NB4 (cell line): Measurements from ENCODE around the gene IER3IP1.

Experiments
- MYC ChIP-seq: IDR thresholded peaks from 2 replicates; pipeline ENCODE4 v1.6.1; 2011; ENCODE audit warnings: low read depth, low read length
- POLR2A ChIP-seq: IDR thresholded peaks from 2 replicates; pipeline ENCODE4 v1.6.1; 2011; ENCODE audit warnings: mild to moderate bottlenecking; ENCODE audit not compliant: insufficient read length; ENCODE audit errors: extremely low read depth
- TF ChIP-seq, protein P1 (sequence below): IDR thresholded peaks from one replicate; pipeline ENCODE4 v1.5.1; 2012; ENCODE audit warnings: low read depth, low read length
- TF ChIP-seq, protein P2 (sequence below): IDR thresholded peaks from 2 replicates; pipeline ENCODE4 v1.6.1; 2011; ENCODE audit warnings: low read depth, low read length

DNA sequence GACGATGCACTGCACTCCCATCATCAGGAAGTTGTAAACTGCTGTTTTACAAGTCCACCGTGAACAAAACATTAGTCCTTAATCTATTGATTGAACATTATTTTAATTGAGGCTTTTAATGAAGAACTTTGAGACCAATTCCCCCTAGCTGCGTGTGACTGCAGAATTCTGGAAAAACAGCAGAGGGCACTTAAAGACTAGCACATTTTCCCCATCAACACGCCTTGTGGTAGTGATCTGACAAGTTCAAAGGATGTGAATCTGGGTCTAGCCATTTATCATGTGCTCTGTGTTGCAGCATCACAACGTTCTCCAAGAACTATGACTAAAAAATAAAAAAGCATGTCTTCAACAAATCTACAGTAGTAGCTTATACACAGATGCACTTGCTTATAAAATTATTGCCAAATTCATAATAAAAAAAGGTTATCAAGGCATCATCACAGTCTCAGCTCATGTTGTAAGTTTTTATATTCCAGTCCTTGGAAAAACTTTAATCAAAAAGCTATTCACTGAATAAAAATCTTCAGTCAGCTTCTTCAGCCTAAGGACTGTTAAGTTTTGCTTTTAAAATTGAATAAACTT lies 39.5 kb upstream of the IER3IP1 start:
- TF ChIP-seq, protein P1, sequence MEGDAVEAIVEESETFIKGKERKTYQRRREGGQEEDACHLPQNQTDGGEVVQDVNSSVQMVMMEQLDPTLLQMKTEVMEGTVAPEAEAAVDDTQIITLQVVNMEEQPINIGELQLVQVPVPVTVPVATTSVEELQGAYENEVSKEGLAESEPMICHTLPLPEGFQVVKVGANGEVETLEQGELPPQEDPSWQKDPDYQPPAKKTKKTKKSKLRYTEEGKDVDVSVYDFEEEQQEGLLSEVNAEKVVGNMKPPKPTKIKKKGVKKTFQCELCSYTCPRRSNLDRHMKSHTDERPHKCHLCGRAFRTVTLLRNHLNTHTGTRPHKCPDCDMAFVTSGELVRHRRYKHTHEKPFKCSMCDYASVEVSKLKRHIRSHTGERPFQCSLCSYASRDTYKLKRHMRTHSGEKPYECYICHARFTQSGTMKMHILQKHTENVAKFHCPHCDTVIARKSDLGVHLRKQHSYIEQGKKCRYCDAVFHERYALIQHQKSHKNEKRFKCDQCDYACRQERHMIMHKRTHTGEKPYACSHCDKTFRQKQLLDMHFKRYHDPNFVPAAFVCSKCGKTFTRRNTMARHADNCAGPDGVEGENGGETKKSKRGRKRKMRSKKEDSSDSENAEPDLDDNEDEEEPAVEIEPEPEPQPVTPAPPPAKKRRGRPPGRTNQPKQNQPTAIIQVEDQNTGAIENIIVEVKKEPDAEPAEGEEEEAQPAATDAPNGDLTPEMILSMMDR = peak; percentile 39
- no peak for TF ChIP-seq POLR2A
- no peak for TF ChIP-seq MYC
- TF ChIP-seq, protein P2, sequence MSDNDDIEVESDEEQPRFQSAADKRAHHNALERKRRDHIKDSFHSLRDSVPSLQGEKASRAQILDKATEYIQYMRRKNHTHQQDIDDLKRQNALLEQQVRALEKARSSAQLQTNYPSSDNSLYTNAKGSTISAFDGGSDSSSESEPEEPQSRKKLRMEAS = no peak; the same call in 1 of the 2 replicates
